ENCODE data around the gene BUD31.

Gene BUD31

GRCh38 chr7:99392659-99393354 is 16.0 kb upstream of the BUD31 start:
- Histone ChIP-seq H3K4me3 (ENCODE audit: extremely low read depth, insufficient read depth, low read length, poor library complexity, severe bottlenecking) (peak overlapping the region; percentile 35), H3K9me3 (ENCODE audit: control insufficient read depth, low read length) (no peaks in the 10 kb centered on the region), H3K27ac (ENCODE audit: low read depth, low read length, severe bottlenecking) (peak overlapping the region; percentile 76), H3K4me1 (ENCODE audit: control insufficient read depth, insufficient read depth, low read length, poor library complexity, severe bottlenecking) (peaks cover 16% of the 10 kb centered on the region), H3K36me3 (ENCODE audit: control insufficient read depth, insufficient read depth, low read length) (peaks cover 80% of the 10 kb centered on the region)
- 6 to 8% methylated on average over 64 to 66 of the region's 68 CpGs for WGBS, 2 experiments (ENCODE audit: insufficient coverage in 2 of 2)

GRCh38 chr7:99393355-99394187 is 15.2 kb upstream of the BUD31 start:
- H3K27ac ChIP-seq (ENCODE audit: low read depth, low read length, severe bottlenecking): peak overlapping the region; percentile 76
- H3K9me3 ChIP-seq (ENCODE audit: control insufficient read depth, low read length): no peaks in the 10 kb centered on the region
- H3K36me3 ChIP-seq (ENCODE audit: control insufficient read depth, insufficient read depth, low read length): peaks cover 80% of the 10 kb centered on the region
- 35 to 41% methylated on average over 20 to 24 of the region's 30 CpGs for WGBS, 2 experiments (ENCODE audit: insufficient coverage in 2 of 2)
- H3K4me1 ChIP-seq (ENCODE audit: control insufficient read depth, insufficient read depth, low read length, poor library complexity, severe bottlenecking): peaks cover 16% of the 10 kb centered on the region
- H3K4me3 ChIP-seq (ENCODE audit: extremely low read depth, insufficient read depth, low read length, poor library complexity, severe bottlenecking): peak overlapping the region; percentile 35

GRCh38 chr7:99394188-99394502 is 14.6 kb upstream of the BUD31 start:
- WGBS, 2 experiments (ENCODE audit: insufficient coverage in 2 of 2): 96 to 97% methylated on average over 4 of the region's 4 CpGs
- H3K4me1 ChIP-seq (ENCODE audit: control insufficient read depth, insufficient read depth, low read length, poor library complexity, severe bottlenecking): peaks cover 16% of the 10 kb centered on the region
- no peaks in the 10 kb centered on the region for H3K9me3 ChIP-seq (ENCODE audit: control insufficient read depth, low read length)
- peaks cover 85% of the 10 kb centered on the region for H3K36me3 ChIP-seq (ENCODE audit: control insufficient read depth, insufficient read depth, low read length)
- H3K27ac ChIP-seq (ENCODE audit: low read depth, low read length, severe bottlenecking): no peak overlapping the region
- H3K4me3 ChIP-seq (ENCODE audit: extremely low read depth, insufficient read depth, low read length, poor library complexity, severe bottlenecking): no peak overlapping the region

GRCh38 chr7:99395616-99396327 is 13.0 kb upstream of the BUD31 start:
- H3K4me3 ChIP-seq (ENCODE audit: extremely low read depth, insufficient read depth, low read length, poor library complexity, severe bottlenecking): no peak overlapping the region
- WGBS, 2 experiments (ENCODE audit: insufficient coverage in 2 of 2): 96 to 99% methylated on average over 14 of the region's 14 CpGs
- H3K4me1 ChIP-seq (ENCODE audit: control insufficient read depth, insufficient read depth, low read length, poor library complexity, severe bottlenecking): peaks cover 16% of the 10 kb centered on the region
- peaks cover 85% of the 10 kb centered on the region for H3K36me3 ChIP-seq (ENCODE audit: control insufficient read depth, insufficient read depth, low read length)
- no peak overlapping the region for H3K27ac ChIP-seq (ENCODE audit: low read depth, low read length, severe bottlenecking)
- H3K9me3 ChIP-seq (ENCODE audit: control insufficient read depth, low read length): no peaks in the 10 kb centered on the region

GRCh38 chr7:99396418-99397296 is 12.1 kb upstream of the BUD31 start:
- H3K27ac ChIP-seq (ENCODE audit: low read depth, low read length, severe bottlenecking): peak overlapping the region; percentile 24
- H3K4me1 ChIP-seq (ENCODE audit: control insufficient read depth, insufficient read depth, low read length, poor library complexity, severe bottlenecking): peaks cover 16% of the 10 kb centered on the region
- no peak overlapping the region for H3K4me3 ChIP-seq (ENCODE audit: extremely low read depth, insufficient read depth, low read length, poor library complexity, severe bottlenecking)
- H3K36me3 ChIP-seq (ENCODE audit: control insufficient read depth, insufficient read depth, low read length): peaks cover 85% of the 10 kb centered on the region
- no peaks in the 10 kb centered on the region for H3K9me3 ChIP-seq (ENCODE audit: control insufficient read depth, low read length)
- 93 to 94% methylated on average over 9 to 10 of the region's 21 CpGs for WGBS, 2 experiments (ENCODE audit: insufficient coverage in 2 of 2)

GRCh38 chr7:99397297-99397983 is 11.3 kb upstream of the BUD31 start:
- Histone ChIP-seq H3K27ac (ENCODE audit: low read depth, low read length, severe bottlenecking) (no peak overlapping the region), H3K4me3 (ENCODE audit: extremely low read depth, insufficient read depth, low read length, poor library complexity, severe bottlenecking) (no peak overlapping the region), H3K9me3 (ENCODE audit: control insufficient read depth, low read length) (no peaks in the 10 kb centered on the region), H3K4me1 (ENCODE audit: control insufficient read depth, insufficient read depth, low read length, poor library complexity, severe bottlenecking) (peaks cover 12% of the 10 kb centered on the region), H3K36me3 (ENCODE audit: control insufficient read depth, insufficient read depth, low read length) (peaks cover 85% of the 10 kb centered on the region)
- WGBS, 2 experiments (ENCODE audit: insufficient coverage in 2 of 2): 95 to 97% methylated on average over 10 to 14 of the region's 18 CpGs

- no peak overlapping the region for H3K27ac ChIP-seq (ENCODE audit: low read depth, low read length, severe bottlenecking)
- peaks cover 93% of the 10 kb centered on the region for H3K36me3 ChIP-seq (ENCODE audit: control insufficient read depth, insufficient read depth, low read length)
These were observed 9.8 kb upstream of the BUD31 start for GRCh38 chr7:99398891-99399445.

GRCh38 chr7:99399597-99399996 is 9.2 kb upstream of the BUD31 start:
- WGBS, 2 experiments (ENCODE audit: insufficient coverage in 2 of 2): 79 to 100% methylated on average over 2 to 5 of the region's 6 CpGs
- Histone ChIP-seq H3K36me3 (ENCODE audit: control insufficient read depth, insufficient read depth, low read length) (peaks cover 93% of the 10 kb centered on the region), H3K27ac (ENCODE audit: low read depth, low read length, severe bottlenecking) (no peak overlapping the region), H3K4me1 (ENCODE audit: control insufficient read depth, insufficient read depth, low read length, poor library complexity, severe bottlenecking) (peaks cover 2% of the 10 kb centered on the region), H3K9me3 (ENCODE audit: control insufficient read depth, low read length) (no peaks in the 10 kb centered on the region), H3K4me3 (ENCODE audit: extremely low read depth, insufficient read depth, low read length, poor library complexity, severe bottlenecking) (no peak overlapping the region)

More at GRCh38 chr7:99398891-99399445, 9.8 kb upstream of the BUD31 start:
- 92% methylated on average over 4 to 5 of the region's 5 CpGs for WGBS, 2 experiments (ENCODE audit: insufficient coverage in 2 of 2)
- H3K9me3 ChIP-seq (ENCODE audit: control insufficient read depth, low read length): no peaks in the 10 kb centered on the region
- peaks cover 2% of the 10 kb centered on the region for H3K4me1 ChIP-seq (ENCODE audit: control insufficient read depth, insufficient read depth, low read length, poor library complexity, severe bottlenecking)
- no peak overlapping the region for H3K4me3 ChIP-seq (ENCODE audit: extremely low read depth, insufficient read depth, low read length, poor library complexity, severe bottlenecking)

- Histone ChIP-seq H3K4me1 (ENCODE audit: control insufficient read depth, insufficient read depth, low read length, poor library complexity, severe bottlenecking) (peaks cover 10% of the 10 kb centered on the region), H3K9me3 (ENCODE audit: control insufficient read depth, low read length) (no peaks in the 10 kb centered on the region), H3K36me3 (ENCODE audit: control insufficient read depth, insufficient read depth, low read length) (peaks cover 79% of the 10 kb centered on the region), H3K27ac (ENCODE audit: low read depth, low read length, severe bottlenecking) (no peak overlapping the region), H3K4me3 (ENCODE audit: extremely low read depth, insufficient read depth, low read length, poor library complexity, severe bottlenecking) (no peak overlapping the region)
- WGBS, 2 experiments (ENCODE audit: insufficient coverage in 2 of 2): 93 to 100% methylated on average over 2 of the region's 3 CpGs
These were observed 5.9 kb upstream of the BUD31 start for GRCh38 chr7:99402854-99403253.

Measured in mesodermal cell (in vitro differentiated cells).